HepG2 (cell line): ENCODE measurements around the gene IQGAP3. TPM values are rescaled to one million over a fixed set of nuclear protein-coding genes. Genes with fewer than 3 reads are reported as not detected.

Experiments used
- BHLHE40 ChIP-seq: IDR thresholded peaks from 2 replicates; pipeline ENCODE4 v1.6.1; 2011; ENCODE audit warnings: low read length, improper control_type of control experiment
- DMTF1 ChIP-seq: sonication (generic); formaldehyde crosslinking; IDR thresholded peaks from 2 replicates; pipeline ENCODE4 v1.4.0; 2020; ENCODE audit warnings: mild to moderate bottlenecking, missing genetic modification reagents
- FOSL1 ChIP-seq: sonication (generic); formaldehyde crosslinking; IDR thresholded peaks from 2 replicates; pipeline ENCODE4 v1.9.0; 2021; ENCODE audit warnings: missing genetic modification reagents, borderline replicate concordance
- ISL2 ChIP-seq: sonication (generic); formaldehyde crosslinking; IDR thresholded peaks from 2 replicates; pipeline ENCODE4 v1.5.0; 2020; ENCODE audit warnings: missing genetic modification reagents
- JUND ChIP-seq: sonication (generic); formaldehyde crosslinking; IDR thresholded peaks from 2 replicates; pipeline ENCODE4 v1.8.0; 2022; ENCODE audit warnings: mild to moderate bottlenecking, missing genetic modification reagents
- MAF1 ChIP-seq: sonication (generic); formaldehyde crosslinking; IDR thresholded peaks from 2 replicates; pipeline ENCODE4 v1.5.0; 2020; ENCODE audit warnings: missing genetic modification reagents, borderline replicate concordance
- MED1 ChIP-seq: sonication (generic); formaldehyde crosslinking; IDR thresholded peaks from 2 replicates; pipeline ENCODE4 v1.4.0; 2020; ENCODE audit warnings: missing genetic modification reagents
- MEF2D ChIP-seq: sonication (generic); formaldehyde crosslinking; IDR thresholded peaks from 2 replicates; pipeline ENCODE4 v1.5.1; 2020; ENCODE audit warnings: mild to moderate bottlenecking, missing genetic modification reagents
- MXD4 ChIP-seq: IDR thresholded peaks from 2 replicates; pipeline ENCODE4 v1.6.1; 2016; ENCODE audit warnings: mild to moderate bottlenecking, missing biosample characterization, missing genetic modification reagents
- NFRKB ChIP-seq: fragments of 450-650 bp; IDR thresholded peaks from 2 replicates; pipeline ENCODE4 v1.6.1; 2017
- POLR2AphosphoS5 ChIP-seq: IDR thresholded peaks from 2 replicates; pipeline ENCODE4 v1.6.1; 2012; ENCODE audit warnings: low read depth, low read length
- RAD21 ChIP-seq: fragments of 450-650 bp; formaldehyde crosslinking; IDR thresholded peaks from 2 replicates; pipeline ENCODE4 v1.5.0; 2020; ENCODE audit warnings: mild to moderate bottlenecking
- SP1 ChIP-seq, 2 experiments: fragments of 450-650 bp in 1 of 2; sonication (generic) in 1 of 2; formaldehyde crosslinking in 1 of 2; IDR thresholded peaks; 2 replicates each; pipeline versions ENCODE4 v1.4.0 to v1.6.1; 2016 to 2020; ENCODE audit warnings: missing genetic modification reagents in 1 of 2
- ZBTB10 ChIP-seq: sonication (generic); formaldehyde crosslinking; IDR thresholded peaks from 2 replicates; pipeline ENCODE4 v1.4.0; 2020; ENCODE audit warnings: missing genetic modification reagents, borderline replicate concordance
- ZHX2 ChIP-seq, 2 experiments: sonication (generic) in 1 of 2; formaldehyde crosslinking in 1 of 2; IDR thresholded peaks; 2 replicates each; pipeline versions ENCODE4 v1.6.1 to v1.9.0; 2014 to 2022; ENCODE audit warnings: antibody characterized with exemption in 1 of 2, borderline replicate concordance in 1 of 2, inconsistent platforms in 1 of 2, low read depth in 1 of 2, missing genetic modification reagents in 1 of 2
- ZNF180 ChIP-seq: sonication (generic); formaldehyde crosslinking; IDR thresholded peaks from 2 replicates; pipeline ENCODE4 v1.4.0; 2020; ENCODE audit warnings: low read depth, missing genetic modification reagents, borderline replicate concordance
- ZNF776 ChIP-seq: sonication (generic); formaldehyde crosslinking; IDR thresholded peaks from 2 replicates; pipeline ENCODE4 v1.4.0; 2020; ENCODE audit warnings: mild to moderate bottlenecking, missing genetic modification reagents
- polyA plus RNA-seq, 8 experiments: library from polyadenylated mRNA; depleted of rRNA in 3 of 8; stranded (reverse) in 7 of 8; unstranded in 1 of 8; fragments of >200 nt; fragmentation: Illumina TruSeq in 4 of 8; extraction: Trizol in 4 of 8; gene quantifications; 2 replicates each; pipeline versions ENCODE4 v1.2.1 to v1.2.3, GENCODE V29; 2011 to 2016; ENCODE audit warnings: low read depth in 4 of 8, missing spikeins in 1 of 8, mixed read lengths in 1 of 8; ENCODE audit not compliant: insufficient read depth in 1 of 8
- total RNA-seq, 5 experiments: library from RNA; depleted of rRNA; stranded (reverse); fragments of >200 nt; fragmentation: Illumina TruSeq; extraction: Trizol; gene quantifications; 2 replicates each; pipeline ENCODE4 v1.2.3, GENCODE V29; 2016; ENCODE audit warnings: low read depth in 1 of 5

The IQGAP3 gene
- total and polyA plus RNA-seq, 2 of the 13 experiments (the other 11 are each of a cell fraction or from before 2014, with no cell fraction given) = 13.5 to 14.1 TPM

GRCh38 chr1:156591432-156592157 lies 19.2 kb upstream of the IQGAP3 start, which contains the start of gene NAXE (continued):
- TF ChIP-seq FOSL1 (no peak), RAD21 (peak; percentile 37), JUND (CRISPR knock-in tag) (peak; percentile 41; the same call in 1 of the 2 replicates), ZBTB10 (CRISPR knock-in tag) (peak; percentile 97), MAF1 (CRISPR knock-in tag) (peak; percentile 74; the same call in 1 of the 2 replicates), POLR2AphosphoS5 (peak; percentile 89), DMTF1 (CRISPR knock-in tag) (no peak), ISL2 (CRISPR knock-in tag) (peak; percentile 29; the same call in 1 of the 2 replicates), ZHX2 (IDR thresholded peaks at IDR 0.05; ENCODE audit: low read depth) (no peak), ZHX2 (CRISPR knock-in tag; IDR thresholded peaks at IDR 0.05; ENCODE audit: borderline replicate concordance) (no peak), SP1 (IDR thresholded peaks at IDR 0.05) (no peak), SP1 (CRISPR knock-in tag; IDR thresholded peaks at IDR 0.05) (0 out of 2 replicates have a peak, but pooled peaks have one; percentile 9), MED1 (CRISPR knock-in tag) (peak; percentile 64), ZNF180 (CRISPR knock-in tag) (no peak), NFRKB (no peak), BHLHE40 (peak; percentile 28; the same call in 1 of the 2 replicates), MXD4 (CRISPR knock-in tag) (peak; percentile 61), MEF2D (CRISPR knock-in tag) (no peak; the same call in 1 of the 2 replicates), ZNF776 (CRISPR knock-in tag) (peak; percentile 89; the same call in 1 of the 2 replicates)
